H1 (cell line): Measurements from ENCODE around the gene PARD6B. TPM values are rescaled to one million over a fixed set of nuclear protein-coding genes. Genes with fewer than 3 reads are reported as not detected.
"Not testable (repeated sequence)": the region's sequence is repeated elsewhere in the genome, so short reads cannot be mapped to it uniquely, and the experiment has no call there.

Source experiments
- CTCF ChIA-PET: fragments of 300-600 bp; sonication (Branson Sonifier 250); formaldehyde crosslinking; loops from one replicate; lab custom pipeline; 2021; ENCODE audit not compliant: partially characterized antibody; lab: Charles Lee
- POLR2A ChIA-PET: fragments of 300-600 bp; sonication (Branson Sonifier 250); formaldehyde crosslinking; loops from one replicate; lab custom pipeline; 2021; ENCODE audit warnings: inconsistent platforms; ENCODE audit not compliant: partially characterized antibody; lab: Charles Lee
- DNase-seq, 2 experiments: peaks; one replicate each; pipeline versions ENCODE4 v3.0.0 to v3.0.0-alpha.2; 2010 to 2022; ENCODE audit warnings: low spot score in 2 of 2, low read depth in 1 of 2, mixed read lengths in 1 of 2
- FAIRE-seq: peaks from 2 replicates; lab custom pipeline; 2011; peaks lifted over from hg19 to GRCh38; lab: Jason Lieb, UNC
- H2AFZ ChIP-seq: 2 replicates; pipeline ENCODE4 v1.8.1; 2012; ENCODE audit warnings: low read length, inconsistent platforms
- H2AK5ac ChIP-seq: 2 replicates; pipeline ENCODE4 v1.6.1; 2013; ENCODE audit warnings: low read depth, low read length
- H2BK120ac ChIP-seq: replicated peaks from 2 replicates; pipeline ENCODE3; 2013; ENCODE audit warnings: low read depth, low read length, inconsistent platforms
- H2BK12ac ChIP-seq: 2 replicates; pipeline ENCODE4 v1.6.1; 2013; ENCODE audit warnings: low read depth, low read length
- H2BK15ac ChIP-seq: 2 replicates; pipeline ENCODE4 v1.6.1; 2013; ENCODE audit warnings: low read length
- H2BK20ac ChIP-seq: 2 replicates; pipeline ENCODE4 v1.6.1; 2013; ENCODE audit warnings: low read length
- H2BK5ac ChIP-seq: 2 replicates; pipeline ENCODE4 v1.6.1; 2013; ENCODE audit warnings: low read depth, low read length
- H3K14ac ChIP-seq: 2 replicates; pipeline ENCODE4 v1.6.1; 2013; ENCODE audit warnings: inconsistent platforms; ENCODE audit not compliant: insufficient read length
- H3K18ac ChIP-seq: 2 replicates; pipeline ENCODE4 v1.6.1; 2013; ENCODE audit warnings: low read length; ENCODE audit errors: extremely low read depth
- H3K23ac ChIP-seq: 2 replicates; pipeline ENCODE4 v1.6.1; 2013; ENCODE audit warnings: inconsistent platforms; ENCODE audit not compliant: insufficient read length
- H3K23me2 ChIP-seq: 2 replicates; pipeline ENCODE4 v1.6.1; 2013; ENCODE audit warnings: low read depth, low read length
- H3K27ac ChIP-seq: 2 replicates; pipeline ENCODE4 v1.6.1; 2011; ENCODE audit warnings: low read depth, low read length, inconsistent platforms
- H3K27me3 ChIP-seq, 4 experiments: replicated peaks in 1 of 4; 1 replicate in 1 of 4; 2 replicates in 3 of 4; pipeline versions ENCODE4 v1.6.1 to v1.8.1; 2011 to 2013; ENCODE audit warnings: low read length in 3 of 4, mild to moderate bottlenecking in 3 of 4, inconsistent platforms in 2 of 4, mixed read lengths in 2 of 4, moderate library complexity in 1 of 4; ENCODE audit not compliant: control insufficient read depth in 3 of 4, insufficient read depth in 3 of 4; ENCODE audit errors: extremely low read depth in 1 of 4
- H3K36me3 ChIP-seq, 4 experiments: 2 replicates each; pipeline versions ENCODE4 v1.6.1 to v1.8.1; 2011 to 2013; ENCODE audit warnings: mild to moderate bottlenecking in 4 of 4, low read length in 3 of 4, moderate library complexity in 2 of 4, control low read depth in 1 of 4, inconsistent platforms in 1 of 4; ENCODE audit not compliant: insufficient read depth in 4 of 4, control insufficient read depth in 2 of 4
- H3K4ac ChIP-seq: replicated peaks from 2 replicates; pipeline ENCODE3; 2013; ENCODE audit warnings: low read length, low read depth, mixed read lengths, inconsistent platforms; ENCODE audit not compliant: insufficient read length
- H3K4me1 ChIP-seq, 4 experiments: replicated peaks in 1 of 4; 1 replicate in 1 of 4; 2 replicates in 3 of 4; pipeline versions ENCODE4 v1.6.1 to v1.8.1; 2011 to 2013; ENCODE audit warnings: low read length in 3 of 4, inconsistent platforms in 2 of 4, mixed read lengths in 1 of 4; ENCODE audit not compliant: insufficient read depth in 4 of 4, control insufficient read depth in 3 of 4
- H3K4me2 ChIP-seq, 2 experiments: 2 replicates each; pipeline versions ENCODE4 v1.6.1 to v1.8.1; 2011 to 2013; ENCODE audit warnings: low read depth in 2 of 2, low read length in 2 of 2, control low read depth in 1 of 2, inconsistent platforms in 1 of 2, mild to moderate bottlenecking in 1 of 2; ENCODE audit not compliant: insufficient read depth in 1 of 2
- H3K4me3 ChIP-seq, 4 experiments: fragments of 200-600, 300-600 bp in 1 of 4; sonication (generic), shearing (Covaris generic), sonication (Bioruptor Twin) in 1 of 4; 2 replicates each; pipeline versions ENCODE4 v1.5.1 to v1.8.1; 2011 to 2016; ENCODE audit warnings: low read length in 4 of 4, low read depth in 3 of 4, control low read depth in 2 of 4, inconsistent platforms in 2 of 4, mild to moderate bottlenecking in 2 of 4, mixed read lengths in 1 of 4, moderate library complexity in 1 of 4; ENCODE audit not compliant: insufficient read depth in 2 of 4; ENCODE audit errors: extremely low read depth in 1 of 4
- H3K56ac ChIP-seq: replicated peaks from 2 replicates; pipeline ENCODE3; 2013; ENCODE audit warnings: low read depth, mild to moderate bottlenecking, mixed read lengths, low read length, inconsistent platforms; ENCODE audit not compliant: insufficient read length
- H3K79me1 ChIP-seq: 2 replicates; pipeline ENCODE4 v1.6.1; 2013; ENCODE audit warnings: low read depth, low read length, control low read depth
- H3K79me2 ChIP-seq, 2 experiments: 2 replicates each; pipeline versions ENCODE4 v1.6.1 to v1.8.1; 2012 to 2013; ENCODE audit warnings: low read length in 2 of 2, mild to moderate bottlenecking in 2 of 2, inconsistent platforms in 1 of 2; ENCODE audit not compliant: insufficient read depth in 2 of 2, control insufficient read depth in 1 of 2
- H3K9ac ChIP-seq, 4 experiments: replicated peaks in 1 of 4; 1 replicate in 1 of 4; 2 replicates in 3 of 4; pipeline versions ENCODE4 v1.6.1 to v1.8.1; 2011 to 2013; ENCODE audit warnings: low read depth in 3 of 4, low read length in 3 of 4, control low read depth in 2 of 4, mild to moderate bottlenecking in 2 of 4, moderate library complexity in 2 of 4, inconsistent platforms in 1 of 4; ENCODE audit errors: extremely low read depth in 1 of 4
- H3K9me3 ChIP-seq, 2 experiments: 2 replicates each; pipeline versions ENCODE4 v1.6.1 to v1.8.1; 2012 to 2013; ENCODE audit warnings: mild to moderate bottlenecking in 2 of 2, moderate library complexity in 2 of 2, control low read depth in 1 of 2, inconsistent platforms in 1 of 2, low read depth in 1 of 2, low read length in 1 of 2, mixed read lengths in 1 of 2; ENCODE audit not compliant: insufficient read depth in 2 of 2
- H4K20me1 ChIP-seq, 2 experiments: replicated peaks in 1 of 2; 2 replicates each; pipeline versions ENCODE3 to v1.8.1; 2011 to 2013; ENCODE audit warnings: inconsistent platforms in 2 of 2, low read length in 2 of 2, mild to moderate bottlenecking in 1 of 2; ENCODE audit not compliant: insufficient read depth in 2 of 2, control insufficient read depth in 1 of 2
- H4K5ac ChIP-seq: 2 replicates; pipeline ENCODE4 v1.6.1; 2013; ENCODE audit warnings: low read length, low read depth, mixed read lengths, inconsistent platforms; ENCODE audit not compliant: insufficient read length
- H4K8ac ChIP-seq: 2 replicates; pipeline ENCODE4 v1.8.0; 2013; ENCODE audit warnings: mild to moderate bottlenecking, moderate library complexity, low read length, inconsistent platforms; ENCODE audit not compliant: insufficient read depth; ENCODE audit errors: extremely low read depth
- H4K91ac ChIP-seq: replicated peaks from 2 replicates; pipeline ENCODE3; 2013; ENCODE audit warnings: low read length, mixed read lengths, inconsistent platforms; ENCODE audit not compliant: insufficient read length
- WGBS, 2 experiments: shearing (Covaris generic) in 1 of 2; methylation state at CpG; one replicate each; pipeline versions ENCODE4 v1.1.6 to v1.1.7; 2013 to 2015; ENCODE audit warnings: low lambda C conversion rate in 2 of 2, mixed read lengths in 2 of 2, inconsistent platforms in 1 of 2, low coverage in 1 of 2, missing lambda C conversion rate in 1 of 2; ENCODE audit not compliant: insufficient replicate concordance in 2 of 2, insufficient coverage in 1 of 2, insufficient read length in 1 of 2; ENCODE audit errors: extremely low coverage in 1 of 2, missing lambda C conversion rate in 1 of 2; 5-methylcytosine and 5-hydroxymethylcytosine counted together
- polyA plus RNA-seq, 7 experiments: library from polyadenylated mRNA; depleted of rRNA in 3 of 7; stranded (reverse) in 5 of 7; unstranded in 2 of 7; fragments of >200 nt in 5 of 7; fragments of 200-250 nt in 2 of 7; gene quantifications; 1 replicate in 5 of 7; 2 replicates in 1 of 7; 4 replicates in 1 of 7; pipeline versions ENCODE4 v1.2.1 to v1.2.3, GENCODE V29; 2011 to 2013; ENCODE audit warnings: missing spikeins in 2 of 7, mixed read lengths in 2 of 7
- total RNA-seq: library from RNA; stranded (reverse); fragmentation: NEBNext Ultra II Directional; extraction: Animal tissue kit (Norgen Biotek cat#: 25700); gene quantifications from 2 replicates; pipeline ENCODE4 v1.2.1, GENCODE V29; 2021

The PARD6B gene
- total and polyA plus RNA-seq, 2 of the 8 experiments (the other 6 are each of a cell fraction or from before 2014, with no cell fraction given), result 5.2 to 34.1 TPM

GRCh38 chr20:50769551-50770085 lies 38.2 kb downstream of the PARD6B start:
- H3K18ac ChIP-seq, H2BK20ac ChIP-seq, H3K4me3 ChIP-seq, H3K27ac ChIP-seq, H2BK15ac ChIP-seq, H2AK5ac ChIP-seq, H3K4ac ChIP-seq, H3K4me2 ChIP-seq, H2BK12ac ChIP-seq, H3K56ac ChIP-seq, H2BK120ac ChIP-seq, H2AFZ ChIP-seq, H3K79me2 ChIP-seq, H4K8ac ChIP-seq, H3K9ac ChIP-seq, H3K23ac ChIP-seq, H3K36me3 ChIP-seq, H4K91ac ChIP-seq, FAIRE-seq, POLR2A ChIA-PET, DNase-seq, H3K4me1 ChIP-seq, H3K79me1 ChIP-seq, H3K9me3 ChIP-seq, H4K20me1 ChIP-seq, H3K14ac ChIP-seq, H3K27me3 ChIP-seq, H3K23me2 ChIP-seq, H2BK5ac ChIP-seq, H4K5ac ChIP-seq: not testable (repeated sequence)
- CTCF ChIA-PET, result interaction anchor here (1.0 to 2.2 kb wide), 3 partner anchors 20 to 124 kb away, joined by 3 to 12 read pairs (median 3); no protein-coding TSS in a partner anchor
- 95% methylated on average over 8 of the region's 12 CpGs; no CpG with 5 or more reads in 1 of the 2 experiments for WGBS, 2 experiments
